Pancreas (tissue), 10 donors: ENCODE measurements around the gene MAPT. TPM values are rescaled to one million over a fixed set of nuclear protein-coding genes. Genes with fewer than 3 reads are reported as not detected.

ENCODE experiments used
- ATAC-seq, 4 donors: fragments of 200-7000 bp; cut with Tn5 transposase; one replicate each; pipeline versions ENCODE4 v1.8.0 to v1.9.1; 2020; ENCODE audit warnings: mild to moderate bottlenecking in 4 of 4, moderate library complexity in 4 of 4
- DNase-seq, 6 donors: peaks; one replicate each; pipeline ENCODE4 v3.0.0-alpha.2; 2020
- FAIRE-seq: peaks from 2 replicates; lab custom pipeline; 2012; peaks lifted over from hg19 to GRCh38; lab: Jason Lieb, UNC
- H3K27ac ChIP-seq, 4 donors: fragments of 200-600 bp; sonication (generic); 1 replicate in 3 of 4; 2 replicates in 1 of 4; pipeline versions ENCODE4 v1.5.0 to v1.8.0; 2020
- H3K27me3 ChIP-seq, 4 donors: fragments of 200-600 bp; one replicate each; pipeline ENCODE4 v1.8.0; 2021
- H3K36me3 ChIP-seq, 3 donors: fragments of 200-600 bp; sonication (generic) in 1 of 3; one replicate each; pipeline versions ENCODE4 v1.5.0 to v1.8.0; 2020 to 2021
- H3K4me1 ChIP-seq, 3 donors: fragments of 200-600 bp; one replicate each; pipeline ENCODE4 v1.8.0; 2021
- H3K4me3 ChIP-seq, 4 donors: fragments of 200-600 bp; sonication (generic) in 2 of 4; one replicate each; pipeline versions ENCODE4 v1.5.0 to v1.8.0; 2020 to 2021
- H3K9me3 ChIP-seq, 4 donors: fragments of 200-600 bp; one replicate each; pipeline ENCODE4 v1.8.0; 2021
- WGBS, 2 donors: extraction: QIAGEN DNeasy Blood & Tissue Kit; methylation state at CpG; one replicate each; pipeline ENCODE4 v1.1.7; 2013; 5-methylcytosine and 5-hydroxymethylcytosine counted together
- intact Hi-C, 3 donors: fragments of 100-400 bp; cut with DNase I; formaldehyde crosslinking; loops; one replicate each; pipeline versions ENCODE4 v1.11.1 to v1.14.2; 2022
- polyA plus RNA-seq, 2 donors: library from polyadenylated mRNA; stranded (reverse); fragments of 200-250 nt; gene quantifications; one replicate each; pipeline ENCODE4 v1.2.3, GENCODE V29; 2013
- total RNA-seq, 6 donors: library from RNA; stranded (reverse); fragmentation: NEBNext Ultra II Directional in 4 of 6; extraction: Animal tissue kit (Norgen Biotek cat#: 25700) in 4 of 6; gene quantifications; one replicate each; pipeline versions ENCODE4 v1.2.1 to v1.2.4, GENCODE V29; 2021 to 2023
- TF ChIP-seq, protein P1 (sequence below), 4 donors: fragments of 200-600 bp; sonication (generic) in 3 of 4; IDR thresholded peaks; one replicate each; pipeline versions ENCODE4 v1.5.0 to v1.8.0; 2021; ENCODE audit warnings: antibody characterized with exemption in 4 of 4
- donor health status: healthy with polysubstance abuse.
- donor health status: DM: no; HTN: no; CAD: no; lungs with moderate emphysema.
- donor health status: DM: no; HTN: no; CAD: no.
- donor health status: control.
- donor health status: control.
- donor health status: Bipolar disorder and iron deficiency.
- donor health status: DM: yes; HTN: yes; CAD: no.
- donor health status: DM: no; HTN: no; CAD: no.
- donor health status: DM: no; HTN: no; CAD: no.
- donor health status: DM: yes; HTN: yes; CAD: no.

The MAPT gene
- total and polyA plus RNA-seq, 8 donors = 1.1 to 3.2 (median 1.7) TPM

- intact Hi-C loops = loop anchor here in 1 of 3 donors (10.0 kb wide), 1 partner anchor 124 kb away; no protein-coding TSS in a partner anchor
- Histone ChIP-seq H3K27me3 (no peaks in the 10 kb centered on the region), H3K9me3 (no peaks in the 10 kb centered on the region), H3K4me3 (no peak overlapping the region), H3K27ac (peak overlapping the region in 2 of 4 donors; percentile 17 to 21), H3K4me1 (peaks cover 23 to 61% (median 47%) of the 10 kb centered on the region in 3 donors), H3K36me3 (peaks cover 0 to 2% (median under 1%) of the 10 kb centered on the region in 3 donors)
- TF ChIP-seq, protein P1, sequence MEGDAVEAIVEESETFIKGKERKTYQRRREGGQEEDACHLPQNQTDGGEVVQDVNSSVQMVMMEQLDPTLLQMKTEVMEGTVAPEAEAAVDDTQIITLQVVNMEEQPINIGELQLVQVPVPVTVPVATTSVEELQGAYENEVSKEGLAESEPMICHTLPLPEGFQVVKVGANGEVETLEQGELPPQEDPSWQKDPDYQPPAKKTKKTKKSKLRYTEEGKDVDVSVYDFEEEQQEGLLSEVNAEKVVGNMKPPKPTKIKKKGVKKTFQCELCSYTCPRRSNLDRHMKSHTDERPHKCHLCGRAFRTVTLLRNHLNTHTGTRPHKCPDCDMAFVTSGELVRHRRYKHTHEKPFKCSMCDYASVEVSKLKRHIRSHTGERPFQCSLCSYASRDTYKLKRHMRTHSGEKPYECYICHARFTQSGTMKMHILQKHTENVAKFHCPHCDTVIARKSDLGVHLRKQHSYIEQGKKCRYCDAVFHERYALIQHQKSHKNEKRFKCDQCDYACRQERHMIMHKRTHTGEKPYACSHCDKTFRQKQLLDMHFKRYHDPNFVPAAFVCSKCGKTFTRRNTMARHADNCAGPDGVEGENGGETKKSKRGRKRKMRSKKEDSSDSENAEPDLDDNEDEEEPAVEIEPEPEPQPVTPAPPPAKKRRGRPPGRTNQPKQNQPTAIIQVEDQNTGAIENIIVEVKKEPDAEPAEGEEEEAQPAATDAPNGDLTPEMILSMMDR (IDR thresholded peaks at IDR 0.05) = no peak
- FAIRE-seq = no peak
- no peak for DNase-seq
- peak in 3 of 4 donors; percentile 9 to 24 (median 15) for ATAC-seq
- WGBS, 2 donors = 46 to 55% methylated on average over 2 of the region's 2 CpGs
Measured at GRCh38 chr17:46060461-46060860, 166.1 kb downstream of the MAPT start.

DNA sequence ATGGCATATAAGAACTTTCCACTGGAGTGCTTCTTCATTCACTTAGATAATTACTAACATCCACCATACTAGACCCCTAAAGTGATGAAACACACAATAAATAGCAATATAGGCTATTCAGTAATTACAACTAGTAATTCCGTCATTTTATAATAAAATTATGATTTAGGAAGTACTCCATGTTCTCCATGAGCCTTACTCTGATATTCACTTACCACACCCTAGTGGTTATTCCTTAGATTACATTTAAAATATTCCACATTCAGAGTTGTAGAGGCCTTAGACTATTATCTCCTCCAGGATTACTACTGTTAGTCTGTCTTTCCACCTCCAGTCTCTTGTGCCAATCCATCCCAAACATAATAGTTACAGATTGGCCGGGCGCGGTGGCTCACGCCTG lies 167.1 kb downstream of the MAPT start:
- Histone ChIP-seq H3K27me3 (no peaks in the 10 kb centered on the region), H3K4me3 (no peak overlapping the region), H3K27ac (no peak overlapping the region), H3K9me3 (no peaks in the 10 kb centered on the region), H3K36me3 (peaks cover 0 to 10% (median 8%) of the 10 kb centered on the region in 3 donors), H3K4me1 (peaks cover 23 to 56% (median 45%) of the 10 kb centered on the region in 3 donors)
- DNase-seq (no peak), FAIRE-seq (no peak), ATAC-seq (peak; percentile 36 to 61 (median 42))
- 89 to 99% methylated on average over 5 of the region's 5 CpGs for WGBS, 2 donors
- TF ChIP-seq, protein P1 (IDR thresholded peaks at IDR 0.05) = peak in 1 of 4 donors; percentile 36
- intact Hi-C loops = loop anchor here in 1 of 3 donors (10.0 kb wide), 1 partner anchor 123 kb away; no protein-coding TSS in a partner anchor

- ATAC-seq (peak in 2 of 4 donors; percentile 33 to 36), DNase-seq (no peak), FAIRE-seq (no peak)
- intact Hi-C loops = loop anchor here in 1 of 3 donors (10.0 kb wide), 1 partner anchor 122 kb away; no protein-coding TSS in a partner anchor
- no peaks in the 10 kb centered on the region for H3K27me3 ChIP-seq
- no peak overlapping the region for H3K4me3 ChIP-seq
- no peaks in the 10 kb centered on the region for H3K9me3 ChIP-seq
- 26 to 39% methylated on average over 2 of the region's 2 CpGs for WGBS, 2 donors
- peak overlapping the region in 1 of 4 donors; percentile 28 for H3K27ac ChIP-seq
- peaks cover 26 to 41% (median 28%) of the 10 kb centered on the region in 3 donors for H3K4me1 ChIP-seq
- TF ChIP-seq, protein P1 (IDR thresholded peaks at IDR 0.05) = no peak
- H3K36me3 ChIP-seq = peaks cover 3 to 21% (median 8%) of the 10 kb centered on the region in 3 donors
Measured at GRCh38 chr17:46063241-46063640, 168.9 kb downstream of the MAPT start.

DNA sequence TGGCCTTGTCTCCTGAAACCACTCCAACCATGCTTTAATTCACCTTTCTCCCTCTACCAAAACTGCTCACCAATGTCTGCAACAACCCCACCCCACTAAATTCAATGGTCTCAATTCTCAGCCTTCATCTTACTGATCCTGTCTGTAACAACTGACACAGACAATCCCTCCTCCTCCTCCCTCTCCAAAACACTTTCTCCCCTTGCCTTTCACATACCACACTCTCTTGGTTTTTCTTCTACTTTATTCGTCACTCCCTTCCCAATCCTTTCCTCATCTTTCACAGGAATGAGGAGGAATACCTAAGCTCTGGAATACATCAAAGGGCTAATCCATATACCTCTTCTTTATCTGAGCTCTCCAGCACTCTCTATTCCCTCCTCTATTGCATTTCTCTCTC lies 170.1 kb downstream of the MAPT start:
- TF ChIP-seq, protein P1 (IDR thresholded peaks at IDR 0.05) = no peak
- FAIRE-seq = no peak
- 86 to 88% methylated on average over 1 of the region's 1 CpG for WGBS, 2 donors

GRCh38 chr17:46071796-46072195 lies 177.4 kb downstream of the MAPT start:
- 57 to 71% methylated on average over 5 of the region's 5 CpGs for WGBS, 2 donors
- TF ChIP-seq, protein P1 (IDR thresholded peaks at IDR 0.05) = no peak
- no peak overlapping the region for H3K27ac ChIP-seq

More for the DNA sequence above, 170.1 kb downstream of the MAPT start:
- H3K27me3 ChIP-seq = no peaks in the 10 kb centered on the region
- H3K4me3 ChIP-seq = no peak overlapping the region
- ATAC-seq (no peak), DNase-seq (no peak)
- intact Hi-C loops = loop anchor here in 1 of 3 donors (10.0 kb wide), 1 partner anchor 120 kb away; no protein-coding TSS in a partner anchor
- peaks cover 3 to 21% (median 8%) of the 10 kb centered on the region in 3 donors for H3K36me3 ChIP-seq
- no peaks in the 10 kb centered on the region for H3K9me3 ChIP-seq
- H3K4me1 ChIP-seq = peaks cover 26 to 40% (median 27%) of the 10 kb centered on the region in 3 donors
- H3K27ac ChIP-seq = peak overlapping the region in 1 of 4 donors; percentile 23

More at GRCh38 chr17:46071796-46072195, 177.4 kb downstream of the MAPT start:
- Histone ChIP-seq H3K4me3 (no peak overlapping the region), H3K27me3 (no peaks in the 10 kb centered on the region), H3K9me3 (no peaks in the 10 kb centered on the region), H3K4me1 (peaks cover 4 to 14% (median 8%) of the 10 kb centered on the region in 3 donors), H3K36me3 (peaks cover 0 to 7% (median 3%) of the 10 kb centered on the region in 3 donors)
- FAIRE-seq (no peak), DNase-seq (no peak), ATAC-seq (no peak)
- intact Hi-C loops = no loop called here
